Activated effector memory CD4-positive, alpha-beta T cell treated with Interleukin-2 at 50 U/mL for 16 hours (primary cell): ENCODE results near the gene AVPI1.
"Not testable (repeated sequence)": the region's sequence is repeated elsewhere in the genome, so short reads cannot be mapped to it uniquely, and the experiment has no call there.

Source experiments
- DNase-seq: peaks from one replicate; pipeline ENCODE4 v3.0.0-alpha.2; 2020

AVPI1 gene

DNA sequence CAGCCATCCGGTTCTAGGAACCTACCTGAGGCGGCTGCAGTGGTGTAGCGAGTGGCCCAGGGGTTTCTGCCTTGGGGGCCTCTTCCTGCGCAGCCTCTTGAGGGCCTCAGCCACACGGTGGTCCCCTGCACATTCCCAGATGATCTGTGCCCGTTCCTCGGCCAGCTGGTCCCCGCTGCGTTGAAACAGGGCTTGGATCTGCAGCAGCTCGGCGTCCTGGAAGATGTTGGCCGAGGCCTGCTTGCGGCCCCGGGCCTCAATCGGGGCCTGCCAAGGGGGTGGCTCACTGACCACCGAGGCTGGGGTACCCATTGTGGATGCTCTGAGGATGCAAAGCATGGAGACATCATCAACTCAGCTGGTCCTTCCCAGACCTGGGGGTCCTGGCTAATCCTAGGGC lies 7.4 kb downstream of the AVPI1 start:
- DNase-seq, result no peak

DNA sequence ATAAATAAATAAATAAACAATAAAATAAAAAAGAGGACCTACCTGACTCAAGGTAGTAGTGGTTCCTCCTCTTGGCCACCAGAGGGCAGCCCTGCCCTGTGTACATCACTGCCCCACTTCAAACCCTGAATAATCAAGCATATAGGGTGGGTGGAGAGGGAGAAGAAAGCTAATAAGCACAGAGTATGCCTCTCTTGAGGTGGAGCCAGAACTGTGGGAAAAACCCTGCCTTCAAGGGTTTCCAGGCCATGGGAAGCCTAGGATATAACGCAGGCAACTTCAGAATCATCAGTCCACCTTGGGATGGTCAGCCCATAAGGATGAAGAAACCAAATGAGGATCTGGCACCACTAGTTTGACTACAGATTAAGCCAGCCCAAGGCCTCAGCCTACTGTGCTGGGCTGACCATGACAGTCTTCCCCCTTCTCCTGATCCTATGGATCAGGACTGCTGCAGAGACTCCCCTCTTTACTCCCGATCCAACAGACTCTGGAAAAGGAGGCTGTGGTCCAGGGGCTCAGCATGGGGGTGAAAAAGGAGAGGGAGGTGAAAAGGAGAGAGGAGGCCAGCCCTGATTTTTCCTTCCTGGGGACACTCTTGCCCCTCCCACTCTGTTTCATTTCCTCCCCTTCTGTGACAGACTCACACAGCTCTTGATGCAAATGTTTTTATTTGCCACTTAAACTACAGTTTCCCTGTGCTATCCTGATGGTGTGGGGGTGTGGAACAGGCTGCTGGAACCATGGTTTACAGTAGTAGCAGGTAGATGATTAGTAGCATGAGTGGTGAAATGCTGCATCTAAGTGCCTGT lies 10.1 kb downstream of the AVPI1 start:
- peak; percentile 8 for DNase-seq

- no peak for DNase-seq
Measured at GRCh38 chr10:97675222-97675621, 11.8 kb downstream of the AVPI1 start.

- no peak for DNase-seq
Measured at GRCh38 chr10:97673736-97674525, 13.1 kb downstream of the AVPI1 start.

GRCh38 chr10:97669571-97669970 lies 17.5 kb downstream of the AVPI1 start:
- DNase-seq, result no peak

DNA sequence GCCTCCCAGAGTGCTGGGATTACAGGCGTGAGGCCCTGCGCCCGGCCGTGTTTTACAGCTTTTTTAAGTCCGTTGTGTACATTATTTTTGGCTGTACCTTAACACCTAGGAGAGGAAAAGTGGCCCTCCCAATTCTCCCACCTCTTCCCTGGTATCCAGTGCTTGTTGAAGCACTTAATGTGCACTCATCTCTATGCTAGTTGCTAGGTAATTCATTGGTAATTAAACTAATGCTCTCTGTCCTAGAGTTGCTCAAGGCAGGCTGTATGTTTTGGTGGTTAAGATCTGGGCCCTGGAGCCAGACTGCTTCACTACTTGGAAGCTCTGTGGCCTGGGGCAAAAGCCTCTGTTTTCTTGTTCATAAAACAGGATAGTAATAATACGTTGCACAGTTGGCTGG lies 19.6 kb downstream of the AVPI1 start:
- no peak for DNase-seq

DNA sequence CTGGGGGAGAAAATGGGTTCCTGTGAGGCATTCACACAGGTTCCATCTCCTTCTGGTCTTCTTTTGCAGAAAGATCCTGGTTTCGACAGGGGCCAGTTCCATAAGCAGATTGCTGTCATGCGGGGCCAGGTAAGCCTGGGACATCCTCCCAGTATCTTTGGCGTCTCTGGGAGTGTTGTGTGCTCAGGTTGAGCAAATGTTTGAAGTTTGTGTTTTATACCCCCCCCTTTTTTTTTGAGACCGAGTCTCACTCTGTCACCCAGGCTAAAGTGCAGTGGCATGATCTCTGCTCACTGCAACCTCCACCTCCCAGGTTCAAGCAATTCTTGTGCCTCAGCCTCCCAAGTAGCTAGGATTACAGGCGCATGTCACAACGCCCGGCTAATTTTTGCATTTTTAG lies 20.0 kb downstream of the AVPI1 start:
- DNase-seq, result no peak

GRCh38 chr10:97664282-97664850 lies 22.7 kb downstream of the AVPI1 start:
- DNase-seq, result no peak

DNA sequence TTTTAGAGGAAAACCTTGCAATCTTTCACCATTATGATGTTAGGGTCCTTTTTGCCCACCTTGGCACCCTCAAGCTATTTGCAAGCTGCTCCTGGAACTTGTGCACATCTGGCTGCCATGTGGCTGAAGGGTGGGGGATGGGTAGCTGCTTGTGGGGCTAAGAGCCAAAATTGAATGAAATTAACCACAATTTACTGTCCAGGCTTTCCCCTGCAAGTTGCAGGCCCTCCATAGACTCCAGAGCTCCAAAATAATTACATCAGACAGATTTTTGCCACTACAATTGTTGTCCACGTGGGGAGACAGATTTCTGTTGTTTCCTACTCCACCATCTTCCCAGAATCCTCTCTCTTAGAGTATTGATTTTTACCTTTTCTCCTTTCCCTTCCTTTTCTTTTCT lies 27.5 kb downstream of the AVPI1 start:
- DNase-seq, result no peak

- DNase-seq, result no peak
Measured at GRCh38 chr10:97656777-97657176, 30.3 kb downstream of the AVPI1 start.

GRCh38 chr10:97651773-97652172 lies 35.3 kb downstream of the AVPI1 start:
- no peak for DNase-seq

DNA sequence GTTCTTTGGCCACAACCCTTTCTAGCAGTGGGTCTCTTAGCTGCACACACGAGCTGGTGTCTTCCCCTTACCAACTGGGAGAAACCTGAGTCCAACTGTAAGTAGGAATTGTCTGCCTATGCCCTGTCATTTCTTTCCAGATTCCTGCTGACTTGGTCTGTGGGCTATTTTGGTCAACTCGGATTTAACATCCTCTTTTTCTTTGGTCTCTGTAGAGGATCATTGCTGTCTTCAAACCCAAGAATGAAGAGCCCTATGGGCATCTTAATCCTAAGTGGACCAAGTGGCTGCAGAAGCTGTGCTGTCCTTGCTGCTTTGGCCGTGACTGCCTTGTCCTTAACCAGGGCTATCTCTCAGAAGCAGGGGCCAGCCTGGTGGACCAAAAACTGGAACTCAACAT lies 36.3 kb downstream of the AVPI1 start:
- no peak for DNase-seq

- not testable (repeated sequence) for DNase-seq
Measured at GRCh38 chr10:97649405-97649750, 37.7 kb downstream of the AVPI1 start.

- DNase-seq, result peak; percentile 5
Measured at GRCh38 chr10:97648562-97649404, 38.3 kb downstream of the AVPI1 start.

- no peak for DNase-seq
Measured at GRCh38 chr10:97647556-97647955, 39.5 kb downstream of the AVPI1 start.

GRCh38 chr10:97644936-97645335 lies 42.1 kb downstream of the AVPI1 start:
- no peak for DNase-seq

- no peak for DNase-seq
Measured at GRCh38 chr10:97643441-97643985, 43.5 kb downstream of the AVPI1 start.

GRCh38 chr10:97642471-97643159 lies 44.4 kb downstream of the AVPI1 start:
- not testable (repeated sequence) for DNase-seq

DNA sequence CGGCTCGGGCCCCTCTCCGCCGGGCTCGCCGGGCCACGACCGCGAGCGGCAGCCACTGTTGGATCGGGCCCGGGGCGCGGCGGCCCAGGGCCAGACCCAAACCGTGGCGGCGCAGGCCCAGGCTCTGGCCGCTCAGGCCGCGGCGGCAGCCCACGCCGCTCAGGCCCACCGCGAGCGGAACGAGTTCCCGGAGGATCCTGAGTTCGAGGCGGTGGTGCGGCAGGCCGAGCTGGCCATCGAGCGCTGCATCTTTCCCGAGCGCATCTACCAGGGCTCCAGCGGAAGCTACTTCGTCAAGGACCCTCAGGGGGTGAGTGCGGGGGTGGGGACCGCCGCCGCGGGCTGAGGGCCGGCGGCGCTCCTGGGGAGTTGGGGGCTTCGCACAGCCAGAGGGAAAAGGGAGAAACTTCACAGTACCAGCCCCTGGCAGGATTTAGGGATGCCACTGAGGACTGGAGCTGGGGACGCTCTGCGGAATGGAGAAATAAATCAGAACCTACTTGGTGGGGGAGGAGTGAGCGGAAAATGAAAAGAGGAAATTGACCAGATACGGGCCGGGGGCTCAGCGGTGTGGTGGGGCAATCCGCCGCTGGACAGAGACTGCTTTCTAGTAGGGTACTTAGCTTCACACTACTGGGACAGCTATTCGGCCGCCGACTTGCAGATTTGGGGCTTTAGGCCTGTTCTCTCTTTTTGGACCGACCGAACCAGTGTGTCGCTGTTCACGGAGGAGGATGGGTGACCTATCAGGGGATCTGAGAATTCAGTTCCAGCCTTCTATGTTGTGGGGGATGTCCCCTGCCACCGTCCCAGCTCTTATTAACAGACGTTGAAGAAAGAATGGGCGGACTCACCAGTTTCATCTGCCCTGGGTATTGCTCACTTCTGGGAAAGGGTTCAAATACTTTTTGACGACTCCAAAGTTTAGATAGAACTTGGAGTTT lies 45.9 kb downstream of the AVPI1 start:
- no peak for DNase-seq

DNA sequence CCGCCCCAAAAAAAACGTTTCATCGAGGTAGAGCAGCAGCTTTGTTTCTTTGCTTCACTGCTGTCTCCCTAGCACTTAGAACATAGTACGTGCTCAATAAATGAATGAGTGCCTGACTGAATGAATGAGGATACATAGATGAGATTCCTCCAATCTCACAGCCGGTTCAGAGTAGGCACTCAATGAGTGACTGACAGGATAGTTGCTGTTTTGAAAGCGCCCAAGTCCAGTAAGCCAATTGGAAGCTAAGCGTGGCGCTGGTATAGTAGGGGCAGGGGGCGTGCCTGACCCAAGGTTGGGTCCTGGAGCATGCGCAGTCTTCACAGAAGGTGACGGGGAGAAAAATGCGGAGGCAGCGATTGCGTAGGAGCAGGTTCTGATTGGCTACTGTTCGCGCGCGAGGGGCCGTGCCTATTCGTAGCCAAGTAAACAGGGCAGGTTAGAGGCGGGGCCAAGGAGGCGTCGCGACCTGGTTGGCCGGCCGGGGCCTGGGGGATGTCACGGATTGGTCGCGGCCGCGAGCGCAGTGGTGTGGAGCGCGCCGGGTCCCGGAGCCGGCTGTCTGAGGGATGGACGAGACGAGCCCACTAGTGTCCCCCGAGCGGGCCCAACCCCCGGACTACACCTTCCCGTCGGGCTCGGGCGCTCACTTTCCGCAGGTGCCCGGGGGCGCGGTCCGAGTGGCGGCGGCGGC lies 46.7 kb downstream of the AVPI1 start, which contains the start of gene PI4K2A:
Gene PI4K2A (plus strand): TSS at position 498 of the 694 bp plus-strand sequence. CDS start 72 bp downstream, at position 570.
- DNase-seq, result peak; percentile 97
